NCI-H146 treated with DMSO at 0.1 percent for 48 hours (cell line): ENCODE data around the gene PLA2G15.

ENCODE experiments used
- DNase-seq: peaks from one replicate; lab custom pipeline; 2025; ENCODE audit not compliant: unreplicated experiment; lab: John Stamatoyannopoulos, UW

PLA2G15 gene

GRCh38 chr16:68244903-68245853, at the start of gene PLA2G15:
Gene PLA2G15, plus strand, starts transcription at chr16:68245373. Its CDS starts 54 bp downstream, at chr16:68245427.
- peak; percentile 52 for DNase-seq

GRCh38 chr16:68197250-68197649, 47.9 kb upstream of the PLA2G15 start:
- no peak for DNase-seq

GRCh38 chr16:68200088-68200783, 44.9 kb upstream of the PLA2G15 start:
- DNase-seq: no peak

GRCh38 chr16:68202091-68202519, 43.1 kb upstream of the PLA2G15 start:
- no peak for DNase-seq

GRCh38 chr16:68206245-68206644, 38.9 kb upstream of the PLA2G15 start:
- DNase-seq: no peak

GRCh38 chr16:68214726-68215125, 30.4 kb upstream of the PLA2G15 start:
- DNase-seq: no peak

- DNase-seq: no peak
These were observed 29.9 kb upstream of the PLA2G15 start for GRCh38 chr16:68215302-68215701.

GRCh38 chr16:68216240-68216639, 28.9 kb upstream of the PLA2G15 start:
- DNase-seq: no peak

GRCh38 chr16:68217506-68217905, 27.7 kb upstream of the PLA2G15 start:
- no peak for DNase-seq

GRCh38 chr16:68219725-68220351, 25.3 kb upstream of the PLA2G15 start:
- no peak for DNase-seq

- DNase-seq: no peak
These were observed 22.1 kb upstream of the PLA2G15 start for GRCh38 chr16:68223072-68223471.

GRCh38 chr16:68226116-68226515, 19.1 kb upstream of the PLA2G15 start:
- DNase-seq: no peak

GRCh38 chr16:68227183-68227793, 17.9 kb upstream of the PLA2G15 start:
- DNase-seq: no peak

- DNase-seq: no peak
These were observed 17.2 kb upstream of the PLA2G15 start for GRCh38 chr16:68227850-68228553.

- no peak for DNase-seq
These were observed 16.5 kb upstream of the PLA2G15 start for GRCh38 chr16:68228652-68229051.

- DNase-seq: no peak
These were observed 15.6 kb upstream of the PLA2G15 start for GRCh38 chr16:68229431-68230175.

GRCh38 chr16:68230176-68230571, 15.0 kb upstream of the PLA2G15 start:
- DNase-seq: no peak

- no peak for DNase-seq
These were observed 14.2 kb upstream of the PLA2G15 start for GRCh38 chr16:68230956-68231355.

- DNase-seq: no peak
These were observed 13.6 kb upstream of the PLA2G15 start for GRCh38 chr16:68231384-68232136.
